ENCODE data around the gene LINC01488.

DNA sequence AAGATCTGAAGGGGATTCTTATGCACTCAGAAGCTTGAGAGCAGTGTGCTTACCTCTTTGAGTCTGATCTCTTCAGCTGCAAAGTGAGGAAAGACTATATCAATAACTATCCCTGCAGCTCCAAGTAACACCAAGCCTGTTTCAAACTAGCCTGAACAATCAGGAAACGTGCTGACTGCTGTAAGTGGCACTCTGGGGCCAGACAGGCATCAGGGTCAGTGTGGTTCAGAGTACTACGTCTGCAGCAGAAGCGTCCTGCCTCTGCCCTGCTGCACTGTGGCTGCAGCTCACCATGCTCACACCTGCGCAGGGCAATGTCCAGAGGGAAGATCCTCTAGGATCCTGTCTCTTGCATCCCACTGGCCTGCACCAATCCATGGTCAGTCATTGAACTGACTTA lies 25.5 kb upstream of the LINC01488 start:
- TF ChIP-seq POLR2AphosphoS5 (IDR thresholded peaks at IDR 0.05; ENCODE audit: low read depth, low read length) (no peak), POLR2A (IDR thresholded peaks at IDR 0.05; ENCODE audit: low read depth, low read length) (no peak), TAF1 (IDR thresholded peaks at IDR 0.05; ENCODE audit: low read depth, low read length) (no peak), SPI1 (IDR thresholded peaks at IDR 0.05; ENCODE audit: low read depth, low read length) (no peak), POU2F2 (IDR thresholded peaks at IDR 0.05; ENCODE audit: low read depth, low read length) (no peak)

All from GM12891 (cell line).